GM12874 (cell line): ENCODE measurements around the gene ATP5PB.

ENCODE experiments used
- CTCF ChIP-seq: IDR thresholded peaks from 2 replicates; pipeline ENCODE4 v1.5.1; 2011; ENCODE audit warnings: low read depth, mild to moderate bottlenecking, control low read depth, low read length, moderate library complexity; ENCODE audit not compliant: insufficient read depth

ATP5PB gene

GRCh38 chr1:111501645-111502044 is 52.4 kb downstream of the ATP5PB start:
- no peak for TF ChIP-seq CTCF

- no peak for TF ChIP-seq CTCF
These were observed 54.4 kb downstream of the ATP5PB start, which contains the start of the genes ADORA3 and TMIGD3 for GRCh38 chr1:111503585-111504060. ADORA3 (minus strand) TSS chr1:111503633; CDS start chr1:111503354, 279 bp downstream. TMIGD3 (minus strand) TSS chr1:111503633; CDS start chr1:111503354, 279 bp downstream.

GRCh38 chr1:111504097-111504496 is 54.8 kb downstream of the ATP5PB start:
- no peak for TF ChIP-seq CTCF

DNA sequence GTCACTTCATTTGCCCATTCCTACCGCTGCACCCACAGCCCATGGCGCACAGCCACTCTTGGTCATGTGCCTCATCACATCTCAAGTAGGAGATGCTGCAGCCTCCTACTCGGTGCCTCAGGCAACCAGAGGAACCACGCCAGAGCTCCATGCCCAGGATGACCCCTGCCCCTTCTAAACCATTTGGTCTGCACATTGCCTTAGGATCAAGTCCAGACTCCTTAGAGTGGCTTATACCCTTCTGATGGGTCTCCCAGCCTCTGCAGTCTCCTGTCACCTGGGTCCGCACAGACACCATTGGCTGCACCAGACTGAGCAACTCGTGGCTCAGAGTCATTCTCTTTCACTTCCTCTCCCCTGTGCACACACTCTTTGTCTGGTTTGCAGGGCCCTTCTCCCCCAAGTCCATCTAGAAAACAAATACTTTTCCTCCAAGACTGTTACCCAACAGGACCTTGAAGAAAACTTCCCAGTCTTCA is 56.4 kb downstream of the ATP5PB start:
- TF ChIP-seq CTCF, result no peak

DNA sequence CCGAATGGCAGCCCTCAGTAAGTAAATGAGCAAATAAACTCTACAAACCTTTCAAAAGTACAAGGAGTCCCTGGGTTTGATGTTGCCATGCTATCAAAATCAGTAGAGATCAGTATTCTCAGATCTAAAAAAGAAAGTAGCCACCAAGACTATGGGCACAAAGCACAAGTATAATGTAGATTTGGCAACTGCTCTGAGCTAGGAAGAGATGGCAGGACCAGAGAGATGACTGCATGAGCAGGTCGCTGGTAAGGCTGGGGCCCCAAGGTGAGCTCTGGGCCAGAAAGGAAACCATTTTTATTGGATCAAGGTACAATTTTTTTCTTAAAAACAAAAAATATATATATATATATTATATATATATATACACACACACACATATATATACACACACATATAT is 57.3 kb downstream of the ATP5PB start:
- TF ChIP-seq CTCF, result no peak

- no peak for TF ChIP-seq CTCF
These were observed 58.3 kb downstream of the ATP5PB start for GRCh38 chr1:111507411-111508201.

GRCh38 chr1:111509997-111510375 is 60.7 kb downstream of the ATP5PB start:
- TF ChIP-seq CTCF, result no peak
